Prostate gland (tissue), 2 donors: ENCODE measurements around the gene ARL2BP. TPM values are rescaled to one million over a fixed set of nuclear protein-coding genes. Genes with fewer than 3 reads are reported as not detected.

Experiments
- DNase-seq: peaks from one replicate; pipeline ENCODE4 v3.0.0-alpha.2; 2019; ENCODE audit warnings: low spot score
- H3K27ac ChIP-seq, 2 donors: fragments of 200-600 bp; sonication (generic); 2 replicates each; pipeline ENCODE4 v1.5.1; 2017 to 2019
- H3K27me3 ChIP-seq: fragments of 200-600 bp; sonication (generic); replicated peaks from 2 replicates; pipeline ENCODE4 v1.5.1; 2019; ENCODE audit not compliant: insufficient read depth
- H3K36me3 ChIP-seq, 2 donors: fragments of 200-600 bp; sonication (generic); 1 replicate in 1 of 2; 2 replicates in 1 of 2; pipeline versions ENCODE4 v1.5.1 to v1.8.1; 2017 to 2019
- H3K4me1 ChIP-seq: fragments of 200-600 bp; sonication (generic); replicated peaks from 2 replicates; pipeline ENCODE4 v1.5.1; 2019
- H3K4me3 ChIP-seq, 2 donors: fragments of 200-600 bp; sonication (generic); 2 replicates each; pipeline ENCODE4 v1.5.1; 2017 to 2019
- H3K9me3 ChIP-seq: fragments of 200-600 bp; sonication (generic); 2 replicates; pipeline ENCODE4 v1.5.1; 2017
- POLR2A ChIP-seq: fragments of 450-650 bp; IDR thresholded peaks from one replicate; pipeline ENCODE4 v1.6.1; 2016; ENCODE audit warnings: antibody characterized with exemption, mild to moderate bottlenecking
- POLR2AphosphoS5 ChIP-seq: sonication (generic); formaldehyde crosslinking; IDR thresholded peaks from one replicate; pipeline ENCODE4 v1.6.1; 2017; ENCODE audit warnings: antibody characterized with exemption
- WGBS: methylation state at CpG from one replicate; pipeline ENCODE4 v1.1.5; 2018; 5-methylcytosine and 5-hydroxymethylcytosine counted together
- intact Hi-C: fragments of 100-400 bp; cut with DNase I; formaldehyde crosslinking; loops from one replicate; pipeline ENCODE4 v1.14.2; 2022
- total RNA-seq, 2 donors: library from RNA; depleted of rRNA; stranded (reverse); fragments of >200 nt; gene quantifications; one replicate each; pipeline ENCODE4 v1.1.0, GENCODE V29; 2016
- TF ChIP-seq, protein P1 (sequence below), 4 experiments: fragments of 200-600 bp in 2 of 4; fragments of 450-650 bp in 2 of 4; sonication (generic) in 2 of 4; IDR thresholded peaks; 1 replicate in 3 of 4; 2 replicates in 1 of 4; pipeline ENCODE4 v1.5.1; 2016 to 2019; ENCODE audit warnings: antibody characterized with exemption in 4 of 4, mild to moderate bottlenecking in 2 of 4, moderate library complexity in 2 of 4

The ARL2BP gene
- total RNA-seq, 2 donors from 2014 or later, result 62.3 to 81.4 TPM

DNA sequence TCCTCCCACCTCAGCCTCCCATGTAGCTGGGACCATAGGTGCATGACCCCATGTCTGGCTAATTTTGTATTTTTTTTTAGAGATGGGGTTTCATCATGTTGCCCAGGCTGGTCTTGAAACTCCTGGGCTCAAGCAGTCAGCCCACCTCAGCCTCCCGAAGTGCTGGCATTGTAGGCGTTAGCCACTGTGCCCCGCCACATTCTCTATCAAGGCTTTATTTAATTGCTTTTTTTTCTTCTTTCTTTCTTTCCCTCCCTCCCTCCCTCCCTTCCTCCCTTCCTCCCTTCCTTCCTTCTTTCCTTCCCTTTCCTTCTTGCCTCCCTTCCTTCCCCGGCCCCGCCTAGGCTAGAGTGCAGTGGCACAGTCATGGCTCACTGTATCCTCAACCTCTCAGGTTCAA is 35.3 kb upstream of the ARL2BP start:
- Histone ChIP-seq H3K4me3 (no peak overlapping the region), H3K27me3 (no peaks in the 10 kb centered on the region), H3K4me1 (no peaks in the 10 kb centered on the region), H3K9me3 (no peaks in the 10 kb centered on the region), H3K27ac (no peak overlapping the region), H3K36me3 (peaks cover 0 to 8% of the 10 kb centered on the region in 2 donors)
- intact Hi-C loops, result no loop called here
- DNase-seq, result no peak
- TF ChIP-seq POLR2AphosphoS5 (no peak), POLR2A (no peak)
- TF ChIP-seq, protein P1, sequence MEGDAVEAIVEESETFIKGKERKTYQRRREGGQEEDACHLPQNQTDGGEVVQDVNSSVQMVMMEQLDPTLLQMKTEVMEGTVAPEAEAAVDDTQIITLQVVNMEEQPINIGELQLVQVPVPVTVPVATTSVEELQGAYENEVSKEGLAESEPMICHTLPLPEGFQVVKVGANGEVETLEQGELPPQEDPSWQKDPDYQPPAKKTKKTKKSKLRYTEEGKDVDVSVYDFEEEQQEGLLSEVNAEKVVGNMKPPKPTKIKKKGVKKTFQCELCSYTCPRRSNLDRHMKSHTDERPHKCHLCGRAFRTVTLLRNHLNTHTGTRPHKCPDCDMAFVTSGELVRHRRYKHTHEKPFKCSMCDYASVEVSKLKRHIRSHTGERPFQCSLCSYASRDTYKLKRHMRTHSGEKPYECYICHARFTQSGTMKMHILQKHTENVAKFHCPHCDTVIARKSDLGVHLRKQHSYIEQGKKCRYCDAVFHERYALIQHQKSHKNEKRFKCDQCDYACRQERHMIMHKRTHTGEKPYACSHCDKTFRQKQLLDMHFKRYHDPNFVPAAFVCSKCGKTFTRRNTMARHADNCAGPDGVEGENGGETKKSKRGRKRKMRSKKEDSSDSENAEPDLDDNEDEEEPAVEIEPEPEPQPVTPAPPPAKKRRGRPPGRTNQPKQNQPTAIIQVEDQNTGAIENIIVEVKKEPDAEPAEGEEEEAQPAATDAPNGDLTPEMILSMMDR (IDR thresholded peaks at IDR 0.05), result no peak
- WGBS, result 97% methylated on average over 5 of the region's 5 CpGs

DNA sequence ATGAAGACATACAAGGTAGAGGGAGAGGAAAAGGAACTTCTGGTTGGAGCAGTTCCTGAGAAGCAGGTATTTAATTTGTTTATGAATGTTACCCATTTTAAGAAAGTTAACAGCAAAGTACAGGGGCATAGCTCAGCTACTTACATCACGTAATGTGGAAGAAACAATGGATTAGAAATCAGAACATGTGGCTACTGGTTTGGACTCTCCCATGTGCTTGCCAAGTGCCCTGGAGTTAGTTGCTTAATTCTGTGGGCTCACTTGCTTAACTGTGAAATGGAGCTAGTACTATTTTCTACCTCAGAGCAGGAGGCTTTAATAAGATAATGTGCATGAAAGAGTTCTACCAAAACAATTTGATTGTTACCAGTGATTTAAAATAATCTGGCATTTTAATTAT is 31.6 kb upstream of the ARL2BP start:
- intact Hi-C loops, result no loop called here
- no peak overlapping the region for H3K27ac ChIP-seq
- H3K9me3 ChIP-seq, result no peaks in the 10 kb centered on the region
- no peak overlapping the region for H3K4me3 ChIP-seq
- H3K4me1 ChIP-seq, result no peaks in the 10 kb centered on the region
- TF ChIP-seq POLR2AphosphoS5, result peak; percentile 15
- TF ChIP-seq, protein P1 (IDR thresholded peaks at IDR 0.05), result no peak
- no peak for TF ChIP-seq POLR2A
- DNase-seq, result no peak
- H3K36me3 ChIP-seq, result peaks cover 4 to 22% of the 10 kb centered on the region in 2 donors
- 42% methylated on average over 1 of the region's 1 CpG for WGBS
- H3K27me3 ChIP-seq, result no peaks in the 10 kb centered on the region

DNA sequence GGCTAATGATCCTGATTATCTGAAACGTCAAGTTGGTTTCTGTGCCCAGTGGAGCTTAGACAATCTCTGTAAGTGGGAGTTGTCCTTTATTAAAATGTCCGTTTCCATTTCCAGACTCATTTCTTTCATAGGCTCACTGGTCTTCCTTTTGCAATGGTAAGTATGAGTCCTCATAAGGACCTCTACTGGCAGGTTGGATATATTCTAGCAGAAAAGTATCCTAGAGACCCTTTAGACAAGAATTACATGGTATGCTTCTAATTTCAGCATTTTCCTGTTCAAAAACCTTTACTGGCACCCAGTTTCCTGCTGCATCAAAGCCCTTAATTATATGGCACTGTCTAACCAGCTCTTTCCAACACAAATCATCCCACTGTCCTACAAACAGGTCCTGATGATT is 28.1 kb upstream of the ARL2BP start:
- TF ChIP-seq POLR2AphosphoS5 (no peak), POLR2A (no peak)
- TF ChIP-seq, protein P1 (IDR thresholded peaks at IDR 0.05), result no peak
- DNase-seq, result no peak
- Histone ChIP-seq H3K4me1 (no peaks in the 10 kb centered on the region), H3K36me3 (peaks cover 4 to 22% of the 10 kb centered on the region in 2 donors), H3K4me3 (no peak overlapping the region), H3K27me3 (no peaks in the 10 kb centered on the region), H3K27ac (no peak overlapping the region), H3K9me3 (no peaks in the 10 kb centered on the region)
- intact Hi-C loops, result no loop called here
- 83% methylated on average over 2 of the region's 2 CpGs for WGBS

DNA sequence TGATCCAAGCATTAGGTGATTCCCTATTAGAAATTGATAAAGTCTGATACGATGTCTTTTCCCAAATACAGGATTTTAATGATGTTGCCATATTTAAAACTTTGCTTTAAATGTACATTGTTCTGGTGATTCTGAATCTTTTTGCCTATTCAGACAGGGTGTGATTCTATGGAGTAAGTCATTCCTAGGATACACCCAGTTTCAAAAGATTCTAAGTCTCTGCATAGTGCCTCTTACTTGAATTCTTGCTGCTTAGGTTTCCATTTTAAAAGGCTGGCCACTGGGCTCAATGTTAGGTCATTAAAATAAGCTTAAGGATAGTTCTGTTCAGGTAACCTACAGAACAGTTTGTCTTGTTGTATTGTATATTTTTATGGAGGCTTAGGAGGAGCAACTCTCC is 22.0 kb upstream of the ARL2BP start:
- no peaks in the 10 kb centered on the region for H3K4me1 ChIP-seq
- no peak overlapping the region for H3K27ac ChIP-seq
- no peak overlapping the region for H3K4me3 ChIP-seq
- WGBS, result 86% methylated on average over 1 of the region's 1 CpG
- TF ChIP-seq POLR2A (no peak), POLR2AphosphoS5 (no peak)
- TF ChIP-seq, protein P1 (IDR thresholded peaks at IDR 0.05), result no peak
- intact Hi-C loops, result no loop called here
- H3K27me3 ChIP-seq, result no peaks in the 10 kb centered on the region
- no peaks in the 10 kb centered on the region for H3K36me3 ChIP-seq
- no peak for DNase-seq
- H3K9me3 ChIP-seq, result no peaks in the 10 kb centered on the region

DNA sequence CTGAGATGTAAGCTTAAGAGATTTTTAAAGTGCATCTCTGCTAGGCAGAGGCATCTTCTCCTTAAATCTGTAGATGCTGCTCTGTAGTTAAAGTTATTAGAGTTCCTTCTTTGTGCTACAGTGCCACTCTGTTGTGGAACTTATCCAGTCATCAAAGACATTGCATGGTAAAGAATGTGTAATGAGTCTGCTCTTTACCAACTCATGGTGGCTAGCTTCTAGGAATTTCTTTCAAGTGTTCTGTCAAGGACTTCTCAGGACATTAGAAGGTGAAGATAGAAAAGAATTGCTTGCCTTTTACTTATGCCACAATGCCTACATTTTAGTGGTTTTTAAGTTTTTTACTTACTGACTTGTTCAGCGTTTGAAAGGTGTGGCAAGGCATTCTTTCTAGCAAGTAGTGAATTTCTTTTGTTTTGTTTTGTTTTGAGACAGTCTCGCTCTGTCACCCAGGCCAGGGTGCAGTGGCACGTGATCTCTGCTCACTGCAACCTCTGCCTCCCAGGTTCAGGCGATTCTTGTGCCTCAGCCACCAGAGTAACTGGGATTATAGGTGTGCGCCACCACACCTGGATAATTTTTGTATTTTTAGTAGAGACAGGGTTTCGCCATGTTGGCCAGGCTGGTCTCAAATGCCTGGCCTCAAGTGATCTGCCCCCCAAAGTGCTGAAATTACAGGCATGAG is 20.3 kb upstream of the ARL2BP start:
- no peak overlapping the region for H3K27ac ChIP-seq
- no peak for DNase-seq
- intact Hi-C loops, result no loop called here
- TF ChIP-seq POLR2A (no peak), POLR2AphosphoS5 (no peak)
- TF ChIP-seq, protein P1 (IDR thresholded peaks at IDR 0.05), result no peak
- H3K27me3 ChIP-seq, result no peaks in the 10 kb centered on the region
- no peaks in the 10 kb centered on the region for H3K9me3 ChIP-seq
- H3K4me1 ChIP-seq, result no peaks in the 10 kb centered on the region
- H3K4me3 ChIP-seq, result no peak overlapping the region
- WGBS, result 97% methylated on average over 6 of the region's 6 CpGs
- no peaks in the 10 kb centered on the region for H3K36me3 ChIP-seq
